ENCODE results near the gene SARM1.
"Not testable (repeated sequence)": the region's sequence is repeated elsewhere in the genome, so short reads cannot be mapped to it uniquely, and the experiment has no call there.

The SARM1 gene

GRCh38 chr17:28426081-28426519 is 54.6 kb downstream of the SARM1 start:
- DNase-seq (ENCODE audit: low spot score): no peak

DNA sequence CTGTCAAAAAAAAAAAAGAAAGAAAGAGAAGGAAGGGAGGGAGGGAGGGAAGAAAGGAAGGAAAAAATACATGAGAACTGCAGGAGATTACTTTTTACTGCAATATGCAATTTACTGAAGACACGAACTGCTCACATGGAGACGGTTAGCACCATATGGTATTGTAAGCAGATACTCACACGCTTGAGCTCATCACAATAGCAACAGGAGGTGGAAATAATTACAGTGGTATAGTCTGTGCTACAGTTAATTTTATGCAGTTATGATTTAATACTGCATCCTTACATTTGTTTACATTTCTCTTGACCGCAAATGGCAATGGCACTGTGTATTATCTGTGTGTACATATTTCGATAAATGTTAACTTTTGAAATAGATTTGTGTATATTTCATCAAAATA is 55.9 kb downstream of the SARM1 start:
- no peak for DNase-seq (ENCODE audit: low spot score)

- not testable (repeated sequence) for DNase-seq (ENCODE audit: low spot score)
These were observed 56.5 kb downstream of the SARM1 start for GRCh38 chr17:28427982-28428381.

- DNase-seq (ENCODE audit: low spot score): no peak
These were observed 62.2 kb downstream of the SARM1 start for GRCh38 chr17:28433721-28434120.

GRCh38 chr17:28434326-28434725 is 62.8 kb downstream of the SARM1 start:
- DNase-seq (ENCODE audit: low spot score): not testable (repeated sequence)

DNA sequence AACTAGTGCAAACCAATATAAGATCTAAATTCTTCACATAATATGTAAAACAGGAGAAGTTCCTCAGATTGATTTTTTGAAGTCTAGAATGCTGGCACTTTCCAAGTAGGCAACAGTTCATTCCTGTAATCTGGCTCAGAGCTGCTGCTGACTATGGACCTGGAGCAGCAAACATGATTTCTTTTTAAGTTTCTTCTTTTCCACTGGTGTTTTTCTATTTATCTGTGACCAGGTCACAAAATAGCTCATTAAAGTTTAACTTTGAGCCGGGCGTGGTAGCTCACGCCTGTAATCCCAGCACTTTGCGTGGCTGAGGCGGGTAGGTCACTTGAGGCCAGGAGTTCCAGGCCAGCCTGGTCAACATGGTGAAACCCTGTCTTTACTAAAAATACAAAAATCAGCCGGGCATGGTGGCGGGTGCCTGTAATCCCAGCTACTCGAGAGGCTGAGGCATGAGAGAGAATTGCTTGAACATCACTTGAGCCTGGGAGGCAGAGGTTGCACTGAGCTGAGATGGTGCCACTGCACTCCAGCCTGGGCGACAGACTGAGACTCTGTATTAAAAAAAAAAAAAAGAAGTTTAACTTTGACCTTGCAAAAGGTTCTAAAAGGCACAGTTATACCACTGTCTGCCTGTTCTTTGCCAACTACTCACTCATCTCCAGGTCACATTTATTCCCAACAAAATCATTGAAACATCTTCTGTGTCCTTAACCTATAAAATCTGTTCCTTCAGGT is 72.6 kb downstream of the SARM1 start:
- no peak for DNase-seq (ENCODE audit: low spot score)

GRCh38 chr17:28446716-28447395 is 75.4 kb downstream of the SARM1 start:
- no peak for DNase-seq (ENCODE audit: low spot score)

- no peak for DNase-seq (ENCODE audit: low spot score)
These were observed 75.9 kb downstream of the SARM1 start for GRCh38 chr17:28447396-28447760.

DNA sequence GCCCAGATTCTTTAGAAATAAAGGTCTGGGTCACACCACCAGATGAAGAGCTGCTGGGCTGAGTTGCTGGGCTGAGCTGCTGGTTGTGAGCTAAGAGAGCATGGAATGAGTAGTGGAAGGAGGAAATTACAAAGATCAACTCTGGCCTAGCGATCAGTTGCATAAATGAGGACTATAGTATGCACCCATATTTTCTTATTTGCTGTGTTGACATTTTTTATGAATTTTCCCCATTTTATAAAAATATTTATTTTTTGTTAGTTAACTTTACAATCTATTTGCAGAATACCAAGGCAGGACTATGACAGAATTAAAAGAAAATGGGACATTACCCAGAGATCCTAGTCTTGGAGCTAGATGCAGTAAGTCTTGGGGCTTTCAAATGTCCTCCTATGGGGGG is 78.4 kb downstream of the SARM1 start:
- no peak for DNase-seq (ENCODE audit: low spot score)

All from COLO829 (cell line).